Tibial nerve (tissue), 4 donors: ENCODE measurements around the gene DIPK2B.

Experiments used
- CTCF ChIP-seq, 5 experiments: fragments of 200-600 bp in 3 of 5; fragments of 450-650 bp in 2 of 5; sonication (generic) in 3 of 5; IDR thresholded peaks; one replicate each; pipeline ENCODE4 v1.5.1; 2016 to 2019; ENCODE audit warnings: antibody characterized with exemption in 5 of 5, mild to moderate bottlenecking in 3 of 5, moderate library complexity in 2 of 5
- EP300 ChIP-seq, 2 donors: sonication (generic); formaldehyde crosslinking; IDR thresholded peaks; one replicate each; pipeline ENCODE4 v1.6.1; 2017; ENCODE audit warnings: antibody characterized with exemption in 2 of 2, mild to moderate bottlenecking in 1 of 2

GRCh38 chrX:45240301-45240700 lies 39.6 kb upstream of the DIPK2B start:
- TF ChIP-seq CTCF (IDR thresholded peaks at IDR 0.05) (no peak), EP300 (IDR thresholded peaks at IDR 0.05) (no peak)
